ENCODE results near the gene C1orf116. TPM values are rescaled to one million over a fixed set of nuclear protein-coding genes. Genes with fewer than 3 reads are reported as not detected.

Gene C1orf116
- total RNA-seq, 1 donor from 2014 or later: not detected

GRCh38 chr1:207022996-207023679 is 9.4 kb downstream of the C1orf116 start:
- H3K27me3 ChIP-seq (ENCODE audit: control insufficient read depth in 3 of 3, insufficient read depth in 3 of 3, low read length in 3 of 3): peaks cover 0 to 5% (median 0%) of the 10 kb centered on the region in 3 donors
- no peaks in the 10 kb centered on the region for H3K36me3 ChIP-seq (ENCODE audit: control insufficient read depth in 3 of 3, insufficient read depth in 3 of 3, low read length in 3 of 3)
- no peak overlapping the region for H3K4me3 ChIP-seq (ENCODE audit: low read length in 3 of 3)
- no peak overlapping the region for H3K27ac ChIP-seq (ENCODE audit: low read depth, low read length)
- H3K9me3 ChIP-seq (ENCODE audit: control insufficient read depth in 3 of 3, low read length in 3 of 3): no peaks in the 10 kb centered on the region
- no peak overlapping the region for H3K9ac ChIP-seq (ENCODE audit: low read depth in 1 of 3, low read length in 3 of 3)
- H3K4me1 ChIP-seq (ENCODE audit: control insufficient read depth in 3 of 3, insufficient read depth in 3 of 3, low read length in 3 of 3): peaks cover 13 to 19% (median 19%) of the 10 kb centered on the region in 3 donors

GRCh38 chr1:207021876-207022596 is 10.5 kb downstream of the C1orf116 start:
- Histone ChIP-seq H3K9me3 (ENCODE audit: control insufficient read depth in 3 of 3, low read length in 3 of 3) (no peaks in the 10 kb centered on the region), H3K27ac (ENCODE audit: low read depth, low read length) (no peak overlapping the region), H3K27me3 (ENCODE audit: control insufficient read depth in 3 of 3, insufficient read depth in 3 of 3, low read length in 3 of 3) (peaks cover 0 to 5% (median 0%) of the 10 kb centered on the region in 3 donors), H3K4me1 (ENCODE audit: control insufficient read depth in 3 of 3, insufficient read depth in 3 of 3, low read length in 3 of 3) (peaks cover 13 to 19% (median 19%) of the 10 kb centered on the region in 3 donors), H3K9ac (ENCODE audit: low read depth in 1 of 3, low read length in 3 of 3) (no peak overlapping the region), H3K4me3 (ENCODE audit: low read length in 3 of 3) (no peak overlapping the region), H3K36me3 (ENCODE audit: control insufficient read depth in 3 of 3, insufficient read depth in 3 of 3, low read length in 3 of 3) (no peaks in the 10 kb centered on the region)

GRCh38 chr1:207021139-207021861 is 11.3 kb downstream of the C1orf116 start:
- H3K27ac ChIP-seq (ENCODE audit: low read depth, low read length): no peak overlapping the region
- peaks cover 0 to 5% (median 0%) of the 10 kb centered on the region in 3 donors for H3K27me3 ChIP-seq (ENCODE audit: control insufficient read depth in 3 of 3, insufficient read depth in 3 of 3, low read length in 3 of 3)
- no peak overlapping the region for H3K4me3 ChIP-seq (ENCODE audit: low read length in 3 of 3)
- H3K4me1 ChIP-seq (ENCODE audit: control insufficient read depth in 3 of 3, insufficient read depth in 3 of 3, low read length in 3 of 3): peaks cover 13 to 19% (median 18%) of the 10 kb centered on the region in 3 donors
- H3K36me3 ChIP-seq (ENCODE audit: control insufficient read depth in 3 of 3, insufficient read depth in 3 of 3, low read length in 3 of 3): no peaks in the 10 kb centered on the region
- no peaks in the 10 kb centered on the region for H3K9me3 ChIP-seq (ENCODE audit: control insufficient read depth in 3 of 3, low read length in 3 of 3)
- H3K9ac ChIP-seq (ENCODE audit: low read depth in 1 of 3, low read length in 3 of 3): no peak overlapping the region

- Histone ChIP-seq H3K9me3 (ENCODE audit: control insufficient read depth in 3 of 3, low read length in 3 of 3) (no peaks in the 10 kb centered on the region), H3K4me3 (ENCODE audit: low read length in 3 of 3) (no peak overlapping the region), H3K9ac (ENCODE audit: low read depth in 1 of 3, low read length in 3 of 3) (no peak overlapping the region), H3K27ac (ENCODE audit: low read depth, low read length) (no peak overlapping the region), H3K4me1 (ENCODE audit: control insufficient read depth in 3 of 3, insufficient read depth in 3 of 3, low read length in 3 of 3) (peaks cover 7 to 15% (median 13%) of the 10 kb centered on the region in 3 donors), H3K27me3 (ENCODE audit: control insufficient read depth in 3 of 3, insufficient read depth in 3 of 3, low read length in 3 of 3) (peaks cover 0 to 5% (median 0%) of the 10 kb centered on the region in 3 donors), H3K36me3 (ENCODE audit: control insufficient read depth in 3 of 3, insufficient read depth in 3 of 3, low read length in 3 of 3) (no peaks in the 10 kb centered on the region)
Measured at GRCh38 chr1:207020709-207021107, 11.8 kb downstream of the C1orf116 start.

GRCh38 chr1:207020065-207020708 is 12.4 kb downstream of the C1orf116 start:
- Histone ChIP-seq H3K9ac (ENCODE audit: low read depth in 1 of 3, low read length in 3 of 3) (no peak overlapping the region), H3K4me3 (ENCODE audit: low read length in 3 of 3) (no peak overlapping the region), H3K27ac (ENCODE audit: low read depth, low read length) (no peak overlapping the region), H3K36me3 (ENCODE audit: control insufficient read depth in 3 of 3, insufficient read depth in 3 of 3, low read length in 3 of 3) (no peaks in the 10 kb centered on the region), H3K27me3 (ENCODE audit: control insufficient read depth in 3 of 3, insufficient read depth in 3 of 3, low read length in 3 of 3) (peaks cover 0 to 5% (median 0%) of the 10 kb centered on the region in 3 donors), H3K4me1 (ENCODE audit: control insufficient read depth in 3 of 3, insufficient read depth in 3 of 3, low read length in 3 of 3) (peaks cover 2 to 9% (median 7%) of the 10 kb centered on the region in 3 donors), H3K9me3 (ENCODE audit: control insufficient read depth in 3 of 3, low read length in 3 of 3) (no peaks in the 10 kb centered on the region)

GRCh38 chr1:207019661-207020060 is 12.9 kb downstream of the C1orf116 start:
- no peaks in the 10 kb centered on the region for H3K36me3 ChIP-seq (ENCODE audit: control insufficient read depth in 3 of 3, insufficient read depth in 3 of 3, low read length in 3 of 3)
- H3K9me3 ChIP-seq (ENCODE audit: control insufficient read depth in 3 of 3, low read length in 3 of 3): no peaks in the 10 kb centered on the region
- peaks cover 0 to 6% (median 3%) of the 10 kb centered on the region in 3 donors for H3K4me1 ChIP-seq (ENCODE audit: control insufficient read depth in 3 of 3, insufficient read depth in 3 of 3, low read length in 3 of 3)
- H3K4me3 ChIP-seq (ENCODE audit: low read length in 3 of 3): no peak overlapping the region
- no peak overlapping the region for H3K9ac ChIP-seq (ENCODE audit: low read depth in 1 of 3, low read length in 3 of 3)
- H3K27ac ChIP-seq (ENCODE audit: low read depth, low read length): no peak overlapping the region
- H3K27me3 ChIP-seq (ENCODE audit: control insufficient read depth in 3 of 3, insufficient read depth in 3 of 3, low read length in 3 of 3): peaks cover 0 to 5% (median 0%) of the 10 kb centered on the region in 3 donors

- no peaks in the 10 kb centered on the region for H3K36me3 ChIP-seq (ENCODE audit: control insufficient read depth in 3 of 3, insufficient read depth in 3 of 3, low read length in 3 of 3)
- peaks cover 0 to 5% (median 0%) of the 10 kb centered on the region in 3 donors for H3K27me3 ChIP-seq (ENCODE audit: control insufficient read depth in 3 of 3, insufficient read depth in 3 of 3, low read length in 3 of 3)
- H3K27ac ChIP-seq (ENCODE audit: low read depth, low read length): no peak overlapping the region
- no peak overlapping the region for H3K9ac ChIP-seq (ENCODE audit: low read depth in 1 of 3, low read length in 3 of 3)
- H3K4me1 ChIP-seq (ENCODE audit: control insufficient read depth in 3 of 3, insufficient read depth in 3 of 3, low read length in 3 of 3): peaks cover 0 to 4% (median 0%) of the 10 kb centered on the region in 3 donors
- H3K9me3 ChIP-seq (ENCODE audit: control insufficient read depth in 3 of 3, low read length in 3 of 3): no peaks in the 10 kb centered on the region
- no peak overlapping the region for H3K4me3 ChIP-seq (ENCODE audit: low read length in 3 of 3)
Measured at GRCh38 chr1:207019161-207019560, 13.4 kb downstream of the C1orf116 start.

- peaks cover 0 to 2% (median 0%) of the 10 kb centered on the region in 3 donors for H3K4me1 ChIP-seq (ENCODE audit: control insufficient read depth in 3 of 3, insufficient read depth in 3 of 3, low read length in 3 of 3)
- H3K36me3 ChIP-seq (ENCODE audit: control insufficient read depth in 3 of 3, insufficient read depth in 3 of 3, low read length in 3 of 3): no peaks in the 10 kb centered on the region
- no peak overlapping the region for H3K9ac ChIP-seq (ENCODE audit: low read depth in 1 of 3, low read length in 3 of 3)
- no peak overlapping the region for H3K27ac ChIP-seq (ENCODE audit: low read depth, low read length)
- H3K27me3 ChIP-seq (ENCODE audit: control insufficient read depth in 3 of 3, insufficient read depth in 3 of 3, low read length in 3 of 3): peaks cover 0 to 5% (median 0%) of the 10 kb centered on the region in 3 donors
- H3K4me3 ChIP-seq (ENCODE audit: low read length in 3 of 3): no peak overlapping the region
- H3K9me3 ChIP-seq (ENCODE audit: control insufficient read depth in 3 of 3, low read length in 3 of 3): no peaks in the 10 kb centered on the region
Measured at GRCh38 chr1:207018707-207019106, 13.8 kb downstream of the C1orf116 start.

GRCh38 chr1:207017615-207018559 is 14.7 kb downstream of the C1orf116 start:
- Histone ChIP-seq H3K4me1 (ENCODE audit: control insufficient read depth in 3 of 3, insufficient read depth in 3 of 3, low read length in 3 of 3) (peaks cover 0 to 2% (median 0%) of the 10 kb centered on the region in 3 donors), H3K27me3 (ENCODE audit: control insufficient read depth in 3 of 3, insufficient read depth in 3 of 3, low read length in 3 of 3) (peaks cover 0 to 9% (median 0%) of the 10 kb centered on the region in 3 donors), H3K9me3 (ENCODE audit: control insufficient read depth in 3 of 3, low read length in 3 of 3) (no peaks in the 10 kb centered on the region), H3K36me3 (ENCODE audit: control insufficient read depth in 3 of 3, insufficient read depth in 3 of 3, low read length in 3 of 3) (no peaks in the 10 kb centered on the region), H3K4me3 (ENCODE audit: low read length in 3 of 3) (no peak overlapping the region), H3K9ac (ENCODE audit: low read depth in 1 of 3, low read length in 3 of 3) (no peak overlapping the region), H3K27ac (ENCODE audit: low read depth, low read length) (no peak overlapping the region)

All from skeletal muscle tissue (tissue), 4 donors.